Measurements from ENCODE around the gene CABCOCO1.

The CABCOCO1 gene, protein sequence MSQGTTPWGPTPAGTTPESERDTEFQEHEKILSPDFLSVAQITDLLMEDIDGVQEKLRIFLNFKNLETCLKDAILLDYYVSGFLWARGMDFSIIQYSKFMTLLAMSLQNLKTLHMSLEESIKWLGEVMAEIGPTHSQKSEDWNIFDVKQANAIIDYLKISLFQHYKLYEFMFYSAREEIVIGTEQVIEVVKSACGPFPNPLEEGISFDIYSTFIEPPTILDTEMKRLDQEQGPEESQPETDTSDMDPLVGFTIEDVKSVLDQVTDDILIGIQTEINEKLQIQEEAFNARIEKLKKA

DNA sequence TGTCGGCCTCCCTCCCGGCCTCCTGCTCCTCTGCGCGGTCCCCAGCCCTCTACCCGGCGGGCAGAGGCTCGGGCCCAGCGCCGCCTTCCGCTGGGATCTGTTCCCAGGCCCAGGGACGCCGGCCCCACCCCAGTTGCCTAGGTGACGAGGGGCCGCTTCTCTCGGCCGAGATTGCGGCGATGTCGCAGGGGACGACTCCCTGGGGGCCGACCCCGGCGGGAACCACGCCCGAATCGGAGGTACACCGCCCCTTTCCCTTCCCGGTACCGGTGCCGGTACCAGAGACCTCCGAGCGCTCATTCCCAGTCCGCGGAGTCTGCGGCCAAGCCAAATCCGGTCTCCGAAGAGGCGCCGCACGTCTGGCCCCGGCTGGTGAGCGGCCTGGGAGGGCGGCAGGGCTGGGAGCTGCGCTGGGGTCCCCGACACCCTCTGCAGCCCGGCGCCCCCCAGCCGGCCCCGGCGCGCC, at the start of gene CABCOCO1:
Gene CABCOCO1, plus strand, starts transcription at position 136 of the 466 bp plus-strand sequence. Its CDS starts 44 bp downstream, at position 180.
- DNase-seq, result no peak
- TF ChIP-seq POLR2A (IDR thresholded peaks at IDR 0.05; ENCODE audit: low read length) (no peak), GATA1 (IDR thresholded peaks at IDR 0.05; ENCODE audit: low read depth, low read length) (no peak)

DNA sequence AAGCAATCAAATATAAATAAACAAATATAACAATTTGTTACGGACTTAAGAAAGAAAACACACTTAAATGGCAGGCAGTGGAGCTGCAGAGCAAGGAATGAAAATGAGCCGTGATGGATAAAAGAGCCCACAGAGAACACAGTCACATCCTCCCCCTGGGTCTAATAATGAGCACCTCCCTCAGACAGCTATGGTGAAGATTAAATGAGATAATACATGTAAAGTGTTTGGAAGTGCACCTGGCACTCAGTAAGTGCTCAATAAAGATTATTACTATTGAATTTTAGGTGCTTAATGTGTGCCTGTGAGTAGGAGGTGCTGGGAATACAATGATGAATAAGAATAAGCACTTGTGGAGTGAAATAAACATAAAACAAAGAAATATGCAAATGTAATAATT, 49.1 kb upstream of the CABCOCO1 start:
- no peak for DNase-seq
- TF ChIP-seq POLR2A (IDR thresholded peaks at IDR 0.05; ENCODE audit: low read length), result no peak
- TF ChIP-seq GATA1 (IDR thresholded peaks at IDR 0.05; ENCODE audit: low read depth, low read length), result no peak

DNA sequence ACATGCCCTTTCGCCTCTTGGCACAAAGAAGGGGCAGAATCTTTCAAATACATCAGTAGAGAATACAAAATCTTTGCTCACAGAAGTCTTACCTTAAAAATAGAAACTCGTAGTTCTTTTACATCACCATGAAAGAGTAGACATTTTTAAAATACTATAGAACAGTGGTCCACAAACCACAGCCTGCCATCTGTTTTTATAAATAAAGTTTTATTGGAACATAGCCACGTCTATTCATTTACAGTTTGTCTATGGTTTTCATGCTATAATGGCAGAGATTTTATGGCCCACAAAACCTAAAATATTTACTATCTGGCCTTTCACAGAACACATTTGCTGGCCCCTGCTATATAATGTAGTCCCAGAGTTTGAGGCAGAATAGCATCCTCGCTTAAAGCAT, 46.1 kb upstream of the CABCOCO1 start:
- no peak for DNase-seq
- no peak for TF ChIP-seq POLR2A (IDR thresholded peaks at IDR 0.05; ENCODE audit: low read length)
- no peak for TF ChIP-seq GATA1 (IDR thresholded peaks at IDR 0.05; ENCODE audit: low read depth, low read length)

DNA sequence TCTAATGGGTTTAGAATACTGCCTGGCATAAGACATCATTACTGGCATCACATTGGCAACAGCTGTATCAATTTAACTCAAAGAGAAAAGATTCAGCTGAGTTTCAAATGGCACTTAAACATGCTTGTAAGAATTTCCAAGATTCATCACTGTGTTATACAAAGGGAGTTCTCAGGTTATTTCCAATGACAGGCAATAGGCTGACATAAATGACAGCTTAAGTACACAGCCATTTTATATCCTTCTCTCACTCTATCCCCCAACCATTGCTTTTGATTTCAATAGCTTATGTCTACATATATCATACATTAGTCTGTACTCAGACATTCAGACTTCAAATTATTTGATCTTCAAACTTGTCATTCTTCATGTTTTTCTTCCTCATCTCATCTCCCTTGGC, 45.5 kb upstream of the CABCOCO1 start:
- DNase-seq, result no peak
- no peak for TF ChIP-seq POLR2A (IDR thresholded peaks at IDR 0.05; ENCODE audit: low read length)
- TF ChIP-seq GATA1 (IDR thresholded peaks at IDR 0.05; ENCODE audit: low read depth, low read length), result no peak

DNA sequence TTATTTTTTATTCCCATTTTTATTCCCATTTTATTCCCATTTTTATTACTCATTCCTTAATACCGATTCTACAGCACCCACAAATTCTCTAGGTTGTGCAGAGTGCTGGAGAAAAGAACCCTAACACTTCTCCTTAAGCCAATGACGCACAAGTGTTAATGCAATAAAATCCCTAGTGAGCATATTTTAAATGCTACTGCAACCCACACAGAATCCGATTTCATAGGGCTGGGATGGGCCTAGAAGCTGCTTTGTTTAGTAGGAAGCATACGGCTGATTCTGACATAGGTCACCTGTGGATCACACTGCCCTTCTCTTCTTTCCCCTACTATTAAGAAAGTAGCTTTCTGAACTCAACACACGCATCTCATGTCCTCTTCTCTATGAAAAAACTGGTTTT, 45.1 kb upstream of the CABCOCO1 start:
- TF ChIP-seq GATA1 (IDR thresholded peaks at IDR 0.05; ENCODE audit: low read depth, low read length) (no peak), POLR2A (IDR thresholded peaks at IDR 0.05; ENCODE audit: low read length) (no peak)

GRCh38 chr10:61618388-61618961, 44.3 kb upstream of the CABCOCO1 start:
- TF ChIP-seq POLR2A (IDR thresholded peaks at IDR 0.05; ENCODE audit: low read length) (no peak), GATA1 (IDR thresholded peaks at IDR 0.05; ENCODE audit: low read depth, low read length) (no peak)

More for the DNA sequence above, 45.1 kb upstream of the CABCOCO1 start:
- DNase-seq, result no peak

GRCh38 chr10:61620506-61620905, 42.2 kb upstream of the CABCOCO1 start:
- no peak for DNase-seq
- no peak for TF ChIP-seq POLR2A (IDR thresholded peaks at IDR 0.05; ENCODE audit: low read length)
- TF ChIP-seq GATA1 (IDR thresholded peaks at IDR 0.05; ENCODE audit: low read depth, low read length), result no peak

More at GRCh38 chr10:61618388-61618961, 44.3 kb upstream of the CABCOCO1 start:
- DNase-seq, result no peak

GRCh38 chr10:61621605-61622051, 41.1 kb upstream of the CABCOCO1 start:
- peak in 1 of 2 experiments; percentile 1 for DNase-seq
- TF ChIP-seq POLR2A (IDR thresholded peaks at IDR 0.05; ENCODE audit: low read length) (no peak), GATA1 (IDR thresholded peaks at IDR 0.05; ENCODE audit: low read depth, low read length) (no peak)

DNA sequence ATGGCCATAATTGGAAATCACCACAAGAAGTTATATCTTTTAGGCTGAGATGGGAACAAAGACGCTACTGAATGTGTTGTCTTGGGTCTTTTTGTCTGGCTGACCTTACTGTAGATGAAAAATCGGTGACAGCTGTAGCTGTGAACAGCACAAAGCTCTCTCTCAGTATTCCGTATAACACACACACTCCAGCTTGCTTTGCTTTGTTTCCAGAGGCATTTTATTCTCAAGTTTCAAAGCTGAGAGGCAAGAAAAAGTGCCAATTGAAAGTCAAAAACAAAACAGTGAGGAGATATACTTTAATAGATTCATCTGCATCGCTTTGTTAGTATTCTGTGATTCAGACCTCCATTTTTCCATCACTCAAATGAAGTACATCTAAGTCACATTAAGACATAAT, 39.6 kb upstream of the CABCOCO1 start:
- TF ChIP-seq POLR2A (IDR thresholded peaks at IDR 0.05; ENCODE audit: low read length), result no peak

GRCh38 chr10:61626209-61626608, 36.5 kb upstream of the CABCOCO1 start:
- DNase-seq, result no peak
- no peak for TF ChIP-seq POLR2A (IDR thresholded peaks at IDR 0.05; ENCODE audit: low read length)
- TF ChIP-seq GATA1 (IDR thresholded peaks at IDR 0.05; ENCODE audit: low read depth, low read length), result no peak

More for the DNA sequence above, 39.6 kb upstream of the CABCOCO1 start:
- DNase-seq, result no peak

GRCh38 chr10:61627266-61627665, 35.5 kb upstream of the CABCOCO1 start:
- DNase-seq, result no peak

GRCh38 chr10:61628151-61628874, 34.4 kb upstream of the CABCOCO1 start:
- TF ChIP-seq GATA1 (IDR thresholded peaks at IDR 0.05; ENCODE audit: low read depth, low read length), result no peak
- no peak for TF ChIP-seq POLR2A (IDR thresholded peaks at IDR 0.05; ENCODE audit: low read length)

More at GRCh38 chr10:61627266-61627665, 35.5 kb upstream of the CABCOCO1 start:
- no peak for TF ChIP-seq GATA1 (IDR thresholded peaks at IDR 0.05; ENCODE audit: low read depth, low read length)
- no peak for TF ChIP-seq POLR2A (IDR thresholded peaks at IDR 0.05; ENCODE audit: low read length)

GRCh38 chr10:61628875-61629513, 33.7 kb upstream of the CABCOCO1 start:
- TF ChIP-seq GATA1 (IDR thresholded peaks at IDR 0.05; ENCODE audit: low read depth, low read length) (no peak), POLR2A (IDR thresholded peaks at IDR 0.05; ENCODE audit: low read length) (no peak)
- DNase-seq, result no peak

More at GRCh38 chr10:61628151-61628874, 34.4 kb upstream of the CABCOCO1 start:
- no peak for DNase-seq

- TF ChIP-seq POLR2A (IDR thresholded peaks at IDR 0.05; ENCODE audit: low read length) (no peak), GATA1 (IDR thresholded peaks at IDR 0.05; ENCODE audit: low read depth, low read length) (no peak)
- no peak for DNase-seq
Observed at GRCh38 chr10:61629576-61629975, 33.2 kb upstream of the CABCOCO1 start.
